Eye (tissue), 1 donor: ENCODE measurements around the gene SLC49A4.
"Not testable (repeated sequence)": the region's sequence is repeated elsewhere in the genome, so short reads cannot be mapped to it uniquely, and the experiment has no call there.

Source experiments
- DNase-seq: peaks from one replicate; pipeline ENCODE4 v3.0.0-alpha.2; 2015

SLC49A4 gene, protein sequence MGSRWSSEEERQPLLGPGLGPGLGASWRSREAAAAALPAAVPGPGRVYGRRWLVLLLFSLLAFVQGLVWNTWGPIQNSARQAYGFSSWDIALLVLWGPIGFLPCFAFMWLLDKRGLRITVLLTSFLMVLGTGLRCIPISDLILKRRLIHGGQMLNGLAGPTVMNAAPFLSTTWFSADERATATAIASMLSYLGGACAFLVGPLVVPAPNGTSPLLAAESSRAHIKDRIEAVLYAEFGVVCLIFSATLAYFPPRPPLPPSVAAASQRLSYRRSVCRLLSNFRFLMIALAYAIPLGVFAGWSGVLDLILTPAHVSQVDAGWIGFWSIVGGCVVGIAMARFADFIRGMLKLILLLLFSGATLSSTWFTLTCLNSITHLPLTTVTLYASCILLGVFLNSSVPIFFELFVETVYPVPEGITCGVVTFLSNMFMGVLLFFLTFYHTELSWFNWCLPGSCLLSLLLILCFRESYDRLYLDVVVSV

DNA sequence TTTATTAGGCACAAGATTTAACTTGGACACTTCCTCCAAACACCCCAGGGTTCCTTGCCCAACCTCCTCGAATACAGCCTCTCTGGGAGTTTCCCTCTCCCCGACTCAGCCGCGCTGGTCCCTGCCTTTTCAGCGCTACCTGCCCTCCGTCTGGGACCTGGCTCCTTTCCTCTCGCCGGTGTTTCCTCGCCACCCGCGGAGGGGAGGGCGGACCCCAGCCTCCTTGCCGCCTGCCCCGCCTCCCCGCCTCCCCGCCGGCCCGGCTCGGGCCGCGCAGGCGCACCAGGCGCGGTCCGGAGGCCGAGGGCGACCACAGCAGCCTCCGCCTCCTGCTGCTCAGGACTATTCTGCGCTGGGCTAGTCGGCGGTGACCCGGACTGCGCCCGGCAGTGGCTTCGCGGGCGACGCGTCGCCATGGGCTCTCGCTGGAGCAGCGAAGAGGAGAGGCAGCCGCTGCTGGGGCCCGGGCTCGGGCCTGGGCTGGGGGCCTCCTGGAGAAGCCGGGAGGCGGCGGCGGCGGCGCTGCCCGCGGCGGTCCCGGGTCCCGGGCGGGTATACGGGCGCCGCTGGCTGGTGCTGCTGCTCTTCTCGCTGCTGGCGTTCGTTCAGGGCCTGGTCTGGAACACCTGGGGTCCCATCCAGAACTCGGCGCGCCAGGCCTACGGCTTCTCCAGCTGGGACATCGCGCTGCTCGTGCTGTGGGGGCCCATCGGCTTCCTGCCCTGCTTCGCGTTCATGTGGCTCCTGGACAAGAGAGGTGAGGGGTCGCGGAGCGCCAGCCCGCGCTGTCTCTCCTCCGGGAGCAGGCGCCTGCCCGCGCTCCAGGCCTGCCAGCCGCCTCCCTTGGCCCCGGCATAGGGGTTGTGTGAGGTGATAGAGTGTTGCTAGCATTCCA, at the start of gene SLC49A4:
Gene SLC49A4, plus strand, starts transcription at position 291 of the 895 bp plus-strand sequence. Its CDS starts 124 bp downstream, at position 415.
- peak; percentile 90 for DNase-seq

DNA sequence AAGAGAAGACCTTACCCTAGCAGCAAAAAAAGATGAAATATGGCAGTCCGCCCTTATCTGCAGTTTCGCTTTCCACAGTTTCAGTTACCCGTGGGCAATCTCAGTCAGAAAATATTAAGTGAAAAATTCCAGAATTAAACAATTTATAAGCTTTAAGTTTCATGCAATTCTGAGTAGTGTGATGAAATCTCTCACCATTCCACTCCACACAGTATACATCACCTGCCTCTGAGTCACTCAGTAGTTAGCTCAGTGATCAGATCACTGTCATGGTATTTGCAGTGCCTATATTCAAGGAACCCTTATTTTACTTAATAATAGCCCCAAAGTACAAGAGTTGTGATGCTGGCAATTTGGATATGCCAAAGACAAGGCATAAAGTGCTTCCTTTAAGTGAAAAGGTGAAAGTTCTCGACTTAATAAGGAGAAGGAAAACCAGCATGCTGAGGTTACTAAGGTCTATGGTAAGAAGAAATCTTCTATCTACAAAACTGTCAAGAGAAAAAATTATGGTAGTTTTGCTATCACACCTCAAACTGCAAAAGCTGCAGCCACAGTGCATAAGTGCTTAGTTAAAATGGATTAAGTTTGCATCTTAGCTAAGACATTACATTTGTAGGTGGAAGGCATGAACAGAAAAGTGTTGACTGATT, 49.4 kb upstream of the SLC49A4 start:
- DNase-seq = no peak

DNA sequence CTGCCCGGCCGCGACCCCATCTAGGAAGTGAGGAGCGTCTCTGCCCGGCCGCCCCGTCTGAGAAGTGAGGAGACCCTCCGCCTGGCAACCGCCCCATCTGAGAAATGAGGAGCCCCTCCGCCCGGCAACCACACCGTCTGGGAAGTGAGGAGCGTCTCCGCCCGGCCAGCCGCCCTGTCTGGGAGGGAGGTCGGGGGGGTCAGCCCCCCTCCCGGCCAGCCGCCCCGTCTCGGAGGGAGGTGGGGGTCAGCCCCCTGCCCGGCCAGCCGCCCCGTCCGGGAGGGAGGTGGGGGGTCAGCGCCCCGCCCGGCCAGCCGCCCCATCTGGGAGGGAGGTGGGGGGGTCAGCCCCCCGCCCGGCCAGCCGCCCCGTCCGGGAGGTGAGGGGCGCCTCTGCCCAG, 47.6 kb upstream of the SLC49A4 start:
- DNase-seq = not testable (repeated sequence)

DNA sequence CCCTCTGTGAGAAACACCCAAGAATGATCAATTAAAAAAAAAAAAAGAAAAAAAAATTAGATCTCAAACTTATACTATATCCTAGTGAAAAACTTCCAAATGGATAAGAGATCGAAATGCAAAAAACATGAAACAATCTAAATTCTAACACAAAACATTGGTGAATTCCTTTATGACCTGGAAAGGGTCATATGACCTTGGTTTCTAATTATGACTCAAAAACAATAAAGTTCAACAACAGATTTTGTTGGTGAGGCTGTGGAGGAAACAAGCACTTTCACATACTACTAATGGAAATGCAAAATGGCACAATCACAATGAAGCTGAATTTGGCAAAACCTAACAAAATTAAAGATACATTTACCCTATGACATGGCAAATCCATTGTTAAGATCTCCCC, 46.5 kb upstream of the SLC49A4 start:
- no peak for DNase-seq

DNA sequence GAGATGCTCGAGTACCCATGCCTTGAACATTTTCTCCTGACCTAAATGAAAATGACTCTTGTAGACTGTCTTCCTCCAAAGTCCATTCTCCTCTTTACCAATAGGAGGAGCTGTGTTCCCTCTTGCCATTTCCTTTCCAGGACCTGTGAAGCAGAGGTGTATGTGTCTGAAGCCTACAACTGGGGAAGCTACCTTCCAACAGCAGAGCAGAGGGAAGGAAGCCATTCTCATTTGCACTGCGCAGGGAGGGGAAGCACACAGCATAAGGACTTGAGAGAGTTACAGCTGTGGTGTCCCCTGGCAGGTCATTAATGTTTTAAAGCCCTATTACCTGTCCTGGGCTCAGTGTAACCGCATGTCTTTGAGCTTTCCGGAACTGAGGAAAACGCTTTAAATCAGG, 39.9 kb upstream of the SLC49A4 start:
- peak; percentile 36 for DNase-seq

DNA sequence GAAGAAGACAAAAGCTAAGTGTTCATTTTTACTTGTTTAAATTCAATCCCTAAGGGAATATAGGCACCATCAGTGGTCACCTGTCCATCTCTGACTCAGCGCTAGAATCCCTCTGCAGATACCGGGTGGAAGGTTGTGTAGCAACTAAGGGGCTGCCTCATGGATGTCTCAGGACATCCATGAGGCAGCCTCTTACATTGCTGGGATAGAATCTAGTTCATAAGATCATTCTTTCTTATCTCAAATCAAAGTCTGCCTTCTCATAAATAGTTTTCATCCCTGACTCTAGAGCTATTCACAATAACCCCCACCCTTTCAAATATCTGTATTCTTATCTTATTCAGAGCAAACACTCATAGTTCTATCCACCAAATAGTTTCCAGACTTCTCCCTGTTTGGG, 39.4 kb upstream of the SLC49A4 start:
- no peak for DNase-seq

DNA sequence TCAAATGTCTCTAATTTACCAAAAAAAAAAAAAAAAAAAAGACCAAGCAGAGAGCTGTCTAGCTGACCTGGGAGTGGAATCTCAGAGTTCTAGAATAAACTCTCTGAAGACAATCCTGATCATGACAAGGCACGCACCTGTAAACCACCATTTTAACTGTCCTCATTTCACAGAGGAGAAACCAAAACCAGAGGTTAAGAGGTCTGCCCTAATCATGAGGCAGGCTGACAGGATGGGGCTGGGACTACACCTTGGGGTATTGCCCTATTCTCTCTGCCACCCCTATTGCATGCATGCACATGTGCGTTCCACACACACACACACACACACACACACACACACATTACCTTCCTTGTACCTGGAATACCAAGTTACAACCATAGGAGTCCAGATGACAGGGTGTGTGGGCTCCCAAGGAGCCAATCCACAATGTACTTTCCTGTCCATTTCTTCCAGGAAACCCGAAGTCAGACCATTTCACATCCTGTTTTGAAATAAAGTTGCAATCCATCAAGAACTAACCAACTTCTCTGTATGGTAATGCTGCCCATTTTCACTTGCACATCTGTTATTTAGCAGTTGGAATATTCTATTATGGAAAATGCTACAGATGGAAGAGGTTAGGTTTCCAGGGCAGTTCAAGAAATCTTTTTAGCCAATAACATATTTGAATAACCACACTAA, 35.9 kb upstream of the SLC49A4 start:
- no peak for DNase-seq

DNA sequence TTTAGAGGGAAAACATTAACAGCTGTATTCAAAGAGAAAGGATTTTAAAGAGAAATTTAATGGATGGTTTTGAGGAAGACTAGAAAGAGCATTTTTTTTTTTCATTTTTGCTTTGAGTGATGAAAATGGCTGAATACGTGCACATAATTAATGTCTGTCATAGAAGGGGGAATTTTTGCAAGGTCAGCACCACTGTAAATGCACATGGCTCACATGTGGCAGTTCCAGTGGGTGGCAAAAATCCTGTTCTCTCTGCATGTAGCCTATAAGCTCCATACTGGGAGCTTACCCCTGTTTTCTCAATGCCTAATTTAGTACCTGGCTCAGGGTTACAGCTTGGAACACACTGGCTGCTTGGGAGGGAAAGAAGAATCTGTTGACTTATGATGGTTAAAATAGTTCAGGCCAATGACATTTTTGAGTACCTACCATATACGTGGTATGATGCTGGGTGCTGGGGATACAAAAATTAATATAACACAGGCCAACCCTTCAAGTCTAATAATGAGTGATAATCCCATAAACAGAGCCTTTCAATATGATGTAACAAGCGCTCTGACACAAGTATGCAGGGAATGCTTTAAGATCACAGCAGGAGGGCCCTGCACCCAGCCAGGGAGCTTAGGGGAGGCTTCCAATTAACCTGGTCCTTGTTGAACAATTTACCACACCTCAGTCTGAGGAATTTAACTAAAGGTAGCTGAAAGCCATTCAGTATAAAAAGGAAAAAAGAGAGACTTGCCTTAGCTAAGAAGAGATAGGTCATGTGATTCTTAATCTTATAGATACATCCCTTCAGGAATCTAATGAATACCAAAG, 34.2 kb upstream of the SLC49A4 start:
- peak; percentile 32 for DNase-seq

DNA sequence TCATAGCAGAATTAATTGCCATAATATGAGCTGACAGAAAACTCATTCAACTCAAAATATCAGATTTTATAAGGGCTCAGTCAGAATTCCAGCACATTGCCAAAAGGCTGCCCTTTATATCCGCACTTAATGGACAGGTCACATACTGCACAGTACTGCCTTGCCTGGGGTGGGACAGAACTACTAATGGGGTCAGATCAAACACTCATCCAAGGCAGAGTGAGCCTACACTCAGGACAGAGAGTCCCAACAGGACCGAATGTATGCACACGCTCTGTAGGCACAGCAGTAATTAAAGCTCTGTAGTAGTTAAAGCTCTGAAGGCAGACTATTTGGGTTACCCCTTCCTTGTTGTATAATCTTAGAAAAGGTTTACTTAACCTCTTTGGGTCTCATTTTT, 28.4 kb upstream of the SLC49A4 start:
- DNase-seq = no peak

DNA sequence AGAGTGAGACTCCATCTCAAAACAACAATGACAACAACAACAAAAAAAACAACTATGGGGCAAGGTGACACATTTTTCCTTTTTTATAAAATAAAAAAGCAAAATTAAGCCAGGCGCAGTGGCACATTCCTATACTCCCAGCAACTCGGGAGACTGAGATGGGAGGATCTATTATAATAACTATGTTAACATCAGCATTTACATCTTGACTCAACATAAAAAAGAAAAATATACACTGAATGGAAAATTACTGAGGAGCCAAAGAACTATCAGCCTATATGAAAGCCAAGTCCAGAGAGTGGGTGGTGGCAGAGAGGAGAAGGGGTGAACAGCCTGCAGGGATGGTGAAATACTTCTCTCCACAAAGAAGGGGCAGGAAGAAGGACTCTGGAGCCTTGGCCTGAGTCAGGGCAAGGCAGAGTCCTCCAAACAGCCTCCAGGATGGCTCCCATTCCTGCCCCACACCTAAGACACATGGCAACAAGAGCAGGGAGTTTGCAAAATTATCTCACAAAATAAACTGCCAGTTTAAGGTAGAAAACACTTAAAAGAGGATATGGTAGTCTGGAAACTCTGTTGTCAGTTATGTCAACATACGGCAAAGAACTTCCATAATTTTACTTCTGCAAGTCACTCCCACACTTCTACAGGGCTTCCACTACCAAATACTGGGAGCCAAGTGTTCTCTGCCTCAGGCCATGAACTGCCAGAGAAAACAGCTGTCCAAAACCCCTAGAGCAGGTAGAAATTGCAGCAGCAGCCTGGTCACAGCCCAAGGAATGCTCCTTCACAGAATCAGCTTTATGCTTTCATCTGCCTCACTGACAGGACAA, 27.1 kb upstream of the SLC49A4 start:
- DNase-seq = no peak

DNA sequence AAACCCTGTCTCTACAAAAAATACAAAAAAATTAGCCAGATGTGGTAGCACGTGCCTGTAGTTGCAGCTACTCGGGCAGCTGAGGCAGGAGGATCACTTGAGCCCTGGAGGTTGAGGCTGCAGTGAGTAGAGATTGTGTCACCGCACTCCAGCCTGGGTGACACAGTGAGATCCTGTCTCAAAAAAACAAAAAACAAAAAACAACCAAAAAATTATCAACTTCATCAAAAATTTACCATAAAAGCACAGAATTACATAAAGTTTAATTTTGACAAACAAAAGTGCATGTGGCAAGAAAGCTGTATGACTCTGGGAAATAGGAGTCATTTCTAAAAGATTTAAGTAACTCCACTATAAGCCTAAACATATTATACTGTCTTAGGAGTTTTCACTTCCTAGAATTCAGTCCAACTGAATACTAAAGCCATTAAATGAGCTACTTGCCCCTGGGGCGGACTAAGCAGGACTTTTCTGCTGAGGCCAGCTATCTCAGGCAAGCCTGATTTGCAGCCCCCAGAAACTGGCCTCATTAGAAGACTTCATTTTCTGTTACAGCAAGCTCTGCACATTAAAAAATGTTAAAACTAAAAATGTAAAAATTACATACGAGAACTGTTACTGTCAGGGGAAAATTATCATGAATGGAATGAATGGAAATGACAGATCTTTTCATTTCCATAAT, 24.2 kb upstream of the SLC49A4 start:
- no peak for DNase-seq

DNA sequence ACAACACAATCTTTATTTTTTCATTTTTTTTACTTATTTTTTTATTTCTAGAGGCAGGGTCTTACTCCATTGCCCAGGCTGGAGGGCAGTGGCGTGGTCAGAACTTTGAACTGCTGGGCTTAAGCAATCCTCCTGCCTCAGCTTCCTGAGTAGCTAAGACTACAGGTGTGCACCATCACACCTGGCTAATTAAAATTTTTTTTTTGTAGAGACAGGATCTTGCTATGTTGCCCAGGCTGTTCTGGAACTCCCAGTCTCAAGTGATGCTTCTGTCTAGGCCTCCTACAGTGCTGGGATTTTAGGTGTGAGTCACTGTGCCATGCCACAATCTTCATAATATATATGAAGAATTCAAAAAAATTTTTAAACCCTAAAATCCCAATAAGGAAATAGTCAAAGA, 22.0 kb upstream of the SLC49A4 start:
- DNase-seq = no peak

DNA sequence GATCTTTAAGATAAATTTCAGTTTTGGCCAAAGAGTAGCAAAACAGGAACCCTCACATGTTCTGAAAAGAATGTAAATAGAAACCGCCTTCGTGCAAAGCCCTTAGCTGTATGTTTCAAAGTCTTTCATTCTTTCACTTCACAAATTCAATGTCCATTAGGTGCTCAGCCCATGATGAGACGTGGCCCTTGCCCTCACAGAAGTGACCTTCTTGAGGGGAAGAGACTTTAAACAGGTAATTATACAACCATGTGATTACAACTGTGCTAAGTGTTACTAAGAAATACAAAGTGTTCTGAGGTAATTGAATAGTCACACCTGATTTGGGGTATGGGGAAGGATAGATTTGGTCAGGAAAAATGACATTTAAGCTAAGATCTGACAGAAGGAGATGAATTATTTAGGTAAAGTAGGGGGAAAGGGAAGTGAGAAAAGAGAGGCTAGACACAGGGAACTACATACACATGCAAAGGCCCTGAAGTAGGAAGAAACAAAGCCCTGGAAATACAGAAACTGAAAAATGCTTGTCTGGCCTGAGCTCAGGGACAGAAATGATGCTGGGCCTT, 20.8 kb upstream of the SLC49A4 start:
- DNase-seq = no peak

DNA sequence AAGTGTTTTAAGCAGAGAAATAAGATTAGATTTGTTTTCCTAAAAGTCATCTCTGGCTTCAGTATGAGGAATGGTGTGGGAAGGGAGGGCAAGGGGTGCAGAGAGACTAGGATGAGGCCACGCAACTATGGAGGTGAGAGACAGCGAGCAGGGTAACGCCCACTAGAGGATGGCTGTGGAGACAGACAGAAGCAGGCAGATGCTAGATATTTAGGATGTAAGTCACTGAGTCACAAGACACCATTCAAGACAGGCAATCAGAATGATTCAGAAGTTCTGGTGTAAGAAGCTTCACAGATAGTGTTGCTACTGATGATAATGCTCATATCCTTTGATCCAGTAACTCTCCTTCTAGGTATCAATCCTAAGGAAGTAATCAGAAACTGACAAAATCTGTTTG, 20.3 kb upstream of the SLC49A4 start:
- DNase-seq = no peak

DNA sequence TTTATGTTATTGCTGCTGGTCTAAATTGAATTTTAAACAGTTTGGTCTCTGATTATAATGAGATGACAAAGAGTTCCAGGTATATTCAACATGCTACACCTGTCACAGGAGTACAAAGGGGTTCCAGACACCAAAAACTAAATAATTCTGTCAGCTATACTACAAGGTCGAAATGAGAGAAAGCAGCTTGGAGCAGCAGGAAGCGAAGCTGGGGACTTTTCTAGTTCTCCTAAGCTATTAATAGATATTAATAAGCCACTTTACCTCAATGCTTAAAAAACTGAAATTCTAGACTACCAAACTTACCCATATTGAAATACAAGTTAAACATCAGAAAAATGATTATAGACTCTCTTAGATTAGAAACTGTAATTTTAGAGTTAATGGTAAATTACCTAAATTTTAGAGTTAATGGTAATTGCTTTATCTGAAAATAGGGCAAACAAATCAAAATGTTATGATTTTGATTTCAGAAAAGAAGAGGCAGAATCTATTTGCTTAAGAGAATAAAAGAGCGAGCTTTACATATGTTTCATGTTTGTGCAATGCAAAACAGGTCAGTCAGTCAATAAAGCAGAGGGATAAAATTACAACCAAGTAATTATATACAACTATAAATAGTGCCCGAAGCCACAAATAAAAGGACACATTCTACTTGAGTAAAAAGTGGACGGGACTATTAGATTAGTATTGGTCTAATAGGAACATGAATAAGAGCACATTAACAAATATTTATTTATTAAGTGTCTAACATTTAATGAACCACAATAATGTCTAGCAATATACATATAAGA, 18.0 kb upstream of the SLC49A4 start:
- DNase-seq = no peak

DNA sequence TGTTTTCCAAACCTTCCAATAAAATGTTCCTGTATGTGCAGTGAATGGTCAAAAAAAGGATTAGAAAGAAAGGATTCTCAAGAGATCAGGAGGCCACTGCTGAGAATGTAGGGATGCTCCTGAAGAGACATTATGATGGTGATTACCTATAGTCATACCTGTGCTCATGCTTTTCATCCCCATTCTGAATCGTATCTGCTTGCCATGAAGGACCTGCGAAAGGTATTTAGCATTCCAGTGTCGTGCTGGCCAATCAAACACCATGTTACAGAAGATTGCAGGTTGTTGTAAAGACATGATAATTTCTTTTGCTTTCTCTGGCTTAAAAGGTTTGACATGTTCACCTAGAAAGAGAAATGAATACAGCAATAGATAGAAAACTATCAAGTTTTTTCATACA, 17.3 kb upstream of the SLC49A4 start:
- DNase-seq = no peak

DNA sequence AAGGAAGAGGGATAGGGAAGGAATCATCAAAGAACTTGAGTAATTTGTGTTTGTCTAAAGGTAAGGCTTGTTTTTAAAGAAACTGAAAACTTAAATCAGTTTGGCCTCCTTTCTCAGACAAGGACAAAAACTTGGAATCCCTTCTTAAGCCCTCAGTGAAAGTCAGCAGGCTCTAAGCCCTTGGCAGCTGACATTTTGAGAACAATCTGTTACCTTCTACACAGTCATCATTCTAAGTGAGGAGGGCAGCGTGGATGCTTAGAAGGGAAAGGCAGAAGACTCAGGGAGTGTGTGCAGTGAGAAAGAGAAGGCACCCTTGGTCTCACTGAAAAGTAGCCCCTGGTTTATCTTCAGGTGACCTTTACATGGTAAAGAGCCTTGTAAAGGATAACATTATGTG, 12.1 kb upstream of the SLC49A4 start:
- no peak for DNase-seq

DNA sequence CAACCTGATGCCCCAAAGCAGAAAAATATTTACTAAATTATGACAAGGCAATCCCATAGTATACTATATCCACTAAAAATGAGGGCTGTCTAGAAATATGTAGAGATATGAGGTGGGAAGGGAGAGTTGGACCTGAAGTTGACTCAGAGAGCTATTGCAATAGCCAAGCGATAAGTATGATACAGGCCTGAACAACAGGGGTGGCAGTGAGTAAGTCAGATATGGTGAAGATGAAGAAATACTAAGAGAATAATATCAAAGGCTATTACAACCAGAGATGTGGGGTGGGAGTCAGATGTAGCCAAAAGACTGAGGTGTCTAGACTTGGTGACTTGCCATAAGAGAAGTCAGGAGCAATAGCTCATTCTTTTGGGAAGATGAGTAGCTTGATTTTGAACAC, 10.4 kb upstream of the SLC49A4 start:
- DNase-seq = no peak

DNA sequence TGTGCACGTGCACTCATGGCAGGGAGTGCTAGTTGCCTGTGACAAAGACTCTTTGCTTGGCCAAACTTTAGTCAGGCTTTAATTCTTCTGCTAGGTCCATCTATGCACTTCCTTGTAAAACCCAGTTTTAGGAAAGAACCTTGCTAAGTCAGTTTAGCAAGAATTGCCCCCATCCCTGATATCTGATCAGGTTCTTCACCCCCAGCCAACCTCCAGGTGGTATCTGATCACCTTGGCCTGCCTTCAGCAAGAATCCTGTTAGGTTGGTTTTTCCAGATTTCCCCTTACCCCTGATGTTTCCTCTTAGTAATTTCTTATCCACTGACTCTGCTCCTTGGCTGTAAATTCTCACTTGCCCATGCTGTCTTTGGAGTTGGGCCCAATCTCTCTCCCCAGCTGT, 9.6 kb upstream of the SLC49A4 start:
- DNase-seq = no peak
